HG03060 (cell line): ENCODE data around the gene CACNG4.

ENCODE experiments used
- ATAC-seq: cut with Tn5 transposase; IDR thresholded peaks from one replicate; pipeline ENCODE4 v1.9.1; 2021; ENCODE audit warnings: low read depth, moderate number of reproducible peaks; ENCODE audit not compliant: unreplicated experiment

The CACNG4 gene

GRCh38 chr17:67055041-67055443, 90.5 kb downstream of the CACNG4 start:
- ATAC-seq, result no peak

GRCh38 chr17:67055811-67056745, 91.6 kb downstream of the CACNG4 start:
- ATAC-seq, result no peak

GRCh38 chr17:67056746-67057490, 92.4 kb downstream of the CACNG4 start:
- ATAC-seq, result no peak

- no peak for ATAC-seq
Observed at GRCh38 chr17:67058036-67058435, 93.5 kb downstream of the CACNG4 start.

GRCh38 chr17:67059372-67059771, 94.9 kb downstream of the CACNG4 start:
- ATAC-seq, result no peak

- ATAC-seq, result no peak
Observed at GRCh38 chr17:67063141-67063540, 98.6 kb downstream of the CACNG4 start.

GRCh38 chr17:67066717-67067116, 102.2 kb downstream of the CACNG4 start:
- no peak for ATAC-seq

GRCh38 chr17:67067571-67068482, 103.3 kb downstream of the CACNG4 start:
- no peak for ATAC-seq

GRCh38 chr17:67068999-67069398, 104.5 kb downstream of the CACNG4 start:
- ATAC-seq, result no peak

- ATAC-seq, result no peak
Observed at GRCh38 chr17:67069603-67070136, 105.2 kb downstream of the CACNG4 start.

- ATAC-seq, result no peak
Observed at GRCh38 chr17:67071595-67071994, 107.1 kb downstream of the CACNG4 start.

GRCh38 chr17:67072885-67073284, 108.4 kb downstream of the CACNG4 start:
- no peak for ATAC-seq

- ATAC-seq, result no peak
Observed at GRCh38 chr17:67074781-67075180, 110.3 kb downstream of the CACNG4 start.

- no peak for ATAC-seq
Observed at GRCh38 chr17:67076290-67076689, 111.8 kb downstream of the CACNG4 start.

GRCh38 chr17:67078292-67078691, 113.8 kb downstream of the CACNG4 start:
- ATAC-seq, result no peak

- no peak for ATAC-seq
Observed at GRCh38 chr17:67079491-67079890, 115.0 kb downstream of the CACNG4 start.

- ATAC-seq, result no peak
Observed at GRCh38 chr17:67080804-67081203, 116.3 kb downstream of the CACNG4 start.

GRCh38 chr17:67082107-67082506, 117.6 kb downstream of the CACNG4 start:
- ATAC-seq, result peak; percentile 62
